SU-DHL-6 (cell line): ENCODE data around the gene CR2.

Source experiments
- EZH2phosphoT487 ChIP-seq: fragments of 200-600 bp; sonication (generic), shearing (Covaris generic); conservative IDR thresholded peaks from 2 replicates; pipeline ENCODE4 v1.6.1; 2018; ENCODE audit warnings: mild to moderate bottlenecking, antibody characterized with exemption, low read length, moderate library complexity, mixed read lengths
- TF ChIP-seq, protein P1 (sequence below): fragments of 200-600 bp; sonication (generic); IDR thresholded peaks from one replicate; pipeline ENCODE4 v1.5.1; 2017; ENCODE audit warnings: antibody characterized with exemption, mild to moderate bottlenecking, low read length, moderate library complexity; ENCODE audit not compliant: insufficient read depth, poor library complexity, severe bottlenecking

GRCh38 chr1:207503950-207504349, 49.8 kb downstream of the CR2 start:
- TF ChIP-seq, protein P1, sequence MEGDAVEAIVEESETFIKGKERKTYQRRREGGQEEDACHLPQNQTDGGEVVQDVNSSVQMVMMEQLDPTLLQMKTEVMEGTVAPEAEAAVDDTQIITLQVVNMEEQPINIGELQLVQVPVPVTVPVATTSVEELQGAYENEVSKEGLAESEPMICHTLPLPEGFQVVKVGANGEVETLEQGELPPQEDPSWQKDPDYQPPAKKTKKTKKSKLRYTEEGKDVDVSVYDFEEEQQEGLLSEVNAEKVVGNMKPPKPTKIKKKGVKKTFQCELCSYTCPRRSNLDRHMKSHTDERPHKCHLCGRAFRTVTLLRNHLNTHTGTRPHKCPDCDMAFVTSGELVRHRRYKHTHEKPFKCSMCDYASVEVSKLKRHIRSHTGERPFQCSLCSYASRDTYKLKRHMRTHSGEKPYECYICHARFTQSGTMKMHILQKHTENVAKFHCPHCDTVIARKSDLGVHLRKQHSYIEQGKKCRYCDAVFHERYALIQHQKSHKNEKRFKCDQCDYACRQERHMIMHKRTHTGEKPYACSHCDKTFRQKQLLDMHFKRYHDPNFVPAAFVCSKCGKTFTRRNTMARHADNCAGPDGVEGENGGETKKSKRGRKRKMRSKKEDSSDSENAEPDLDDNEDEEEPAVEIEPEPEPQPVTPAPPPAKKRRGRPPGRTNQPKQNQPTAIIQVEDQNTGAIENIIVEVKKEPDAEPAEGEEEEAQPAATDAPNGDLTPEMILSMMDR = no peak
- TF ChIP-seq EZH2phosphoT487 = no peak
